CD4-positive, alpha-beta T cell treated with Interleukin-2 at 100 ng/mL for 4 hours (primary cell): Measurements from ENCODE around the gene WHRN.

Source experiments
- DNase-seq: peaks from one replicate; pipeline ENCODE4 v3.0.0-alpha.2; 2020; ENCODE audit warnings: low spot score

WHRN gene

GRCh38 chr9:114378016-114378415 is 127.3 kb downstream of the WHRN start:
- no peak for DNase-seq

GRCh38 chr9:114376586-114377445 is 128.5 kb downstream of the WHRN start:
- DNase-seq: no peak

GRCh38 chr9:114375386-114376175 is 129.7 kb downstream of the WHRN start:
- DNase-seq: no peak

- DNase-seq: no peak
Measured at GRCh38 chr9:114374936-114375335, 130.3 kb downstream of the WHRN start.

DNA sequence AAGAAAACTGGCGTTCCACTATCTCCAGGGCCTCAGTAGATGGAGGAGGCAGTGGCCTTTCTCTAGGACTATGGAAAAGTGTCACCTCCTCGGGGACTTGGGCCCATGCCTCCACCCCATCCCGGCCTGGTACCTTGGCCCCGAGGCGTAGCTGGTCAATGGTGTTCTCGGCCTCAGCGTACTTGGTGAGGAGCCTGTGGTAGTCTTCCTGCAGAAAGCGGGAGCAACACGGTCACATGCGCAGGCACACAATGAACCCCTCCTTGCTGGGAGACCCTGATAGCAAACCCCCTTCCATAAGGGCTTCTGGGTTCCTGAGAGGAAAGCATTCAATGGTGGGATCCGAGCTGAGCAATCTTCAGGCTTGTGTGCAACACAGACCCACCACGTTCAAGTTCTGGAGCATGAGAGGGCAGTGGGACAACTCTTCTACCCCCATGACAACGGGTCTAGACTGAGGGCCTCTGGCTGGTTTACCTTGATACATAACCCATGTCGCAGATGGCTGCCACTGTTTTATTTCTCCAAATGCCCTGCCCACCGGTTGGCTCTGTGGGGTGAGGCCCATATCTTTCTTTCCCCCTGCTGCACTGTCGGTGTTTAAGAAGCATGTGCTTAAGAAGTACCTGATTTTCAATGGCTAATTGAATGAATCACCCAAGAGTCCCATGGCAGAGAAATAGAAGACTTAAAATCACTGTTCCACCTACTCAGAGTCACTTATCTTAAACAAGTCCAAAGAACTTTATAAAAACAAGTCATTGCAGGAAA is 131.1 kb downstream of the WHRN start:
- no peak for DNase-seq

GRCh38 chr9:114372921-114373448 is 132.3 kb downstream of the WHRN start:
- peak; percentile 80 for DNase-seq

DNA sequence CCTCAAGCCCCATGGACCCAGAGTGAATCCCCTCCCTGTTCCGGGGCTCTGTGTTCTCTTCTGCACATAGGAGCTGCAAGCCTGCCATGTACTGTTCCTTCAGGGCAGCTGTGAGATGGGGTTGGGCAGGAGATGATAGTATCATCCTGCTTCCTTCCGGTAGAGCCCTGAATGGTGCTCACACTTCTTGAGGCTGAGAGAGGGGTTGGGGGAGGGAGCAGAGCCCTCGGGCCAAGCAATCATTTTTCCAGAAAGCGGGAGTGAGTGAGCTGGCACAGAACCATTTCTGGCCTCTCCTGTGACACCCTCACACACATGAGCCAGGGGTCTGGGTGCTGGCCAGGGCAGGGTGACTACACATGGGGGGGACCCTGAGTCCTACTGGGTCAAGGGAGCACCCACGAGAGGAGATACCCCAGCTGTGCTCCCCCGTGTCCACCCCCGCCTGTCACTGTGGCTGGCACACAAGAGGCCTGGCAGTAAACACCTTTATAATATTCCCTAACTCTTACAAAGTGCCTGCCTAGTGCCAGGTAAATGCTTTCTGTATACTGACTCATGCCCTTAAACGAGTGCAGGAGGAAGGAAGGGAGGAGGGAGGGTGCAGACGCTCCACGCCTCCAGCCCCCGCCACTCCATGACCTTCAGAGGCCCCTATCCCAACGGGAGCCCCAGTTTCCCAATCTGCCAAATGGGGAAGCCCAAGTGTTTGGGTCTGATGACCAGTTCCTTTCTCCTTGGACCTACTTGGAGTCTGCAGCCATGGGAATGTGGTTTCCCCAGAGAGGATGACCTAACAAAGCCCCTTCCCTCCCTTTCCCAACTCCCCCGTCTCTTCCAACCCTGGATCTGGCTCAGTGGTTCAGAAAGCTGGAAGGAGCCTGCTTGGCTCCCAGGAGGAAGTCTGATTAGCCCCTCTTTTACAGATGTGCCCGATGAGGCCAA is 133.0 kb downstream of the WHRN start:
- peak; percentile 61 for DNase-seq

DNA sequence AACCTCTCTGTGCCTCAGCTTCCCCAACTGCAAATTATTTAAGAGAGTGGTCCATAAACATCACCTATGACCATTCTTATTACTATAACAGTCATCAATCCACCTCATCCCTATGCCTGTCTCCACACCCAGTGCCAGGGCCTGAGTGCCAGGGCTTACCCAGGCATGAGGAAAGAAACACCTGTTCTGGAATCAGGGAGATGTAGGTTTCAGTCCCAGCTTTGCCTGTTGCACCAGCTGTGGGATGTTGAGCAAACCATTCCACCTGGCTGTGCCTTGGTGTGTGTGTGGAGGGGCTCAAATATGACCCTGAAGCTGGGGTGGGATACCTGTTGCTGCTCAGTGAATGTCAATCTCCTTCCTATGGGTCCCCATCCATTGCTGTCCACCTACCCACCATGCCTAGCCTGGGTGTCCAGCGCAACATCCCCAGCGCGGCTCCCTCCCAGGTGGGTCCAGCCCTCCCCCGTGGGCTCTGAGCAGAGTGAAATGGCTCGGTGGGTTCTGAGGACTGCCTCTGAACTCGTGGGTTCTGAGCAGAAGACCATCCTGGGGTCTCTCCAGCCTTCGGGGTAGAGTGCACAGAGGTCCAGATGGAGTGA is 133.8 kb downstream of the WHRN start:
- DNase-seq: no peak

DNA sequence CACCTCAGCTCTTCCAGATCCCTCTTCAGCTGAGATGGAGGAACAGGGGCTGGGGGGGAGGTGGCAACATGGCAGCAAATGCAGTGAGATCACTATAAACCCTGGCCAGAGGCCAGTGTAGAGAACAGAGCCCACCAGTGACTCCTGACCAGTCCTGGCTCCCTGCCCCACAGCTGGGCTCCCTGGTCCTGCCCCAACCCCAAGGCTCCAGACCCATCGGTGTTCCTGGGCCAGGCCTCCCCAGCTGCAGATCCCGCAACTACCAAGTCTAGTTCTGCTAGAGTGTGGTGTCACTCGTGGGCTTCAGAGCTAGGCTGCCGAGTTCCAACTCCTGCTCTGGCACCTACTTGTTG is 134.3 kb downstream of the WHRN start:
- DNase-seq: no peak

- DNase-seq: no peak
Measured at GRCh38 chr9:114370251-114370967, 134.9 kb downstream of the WHRN start.

DNA sequence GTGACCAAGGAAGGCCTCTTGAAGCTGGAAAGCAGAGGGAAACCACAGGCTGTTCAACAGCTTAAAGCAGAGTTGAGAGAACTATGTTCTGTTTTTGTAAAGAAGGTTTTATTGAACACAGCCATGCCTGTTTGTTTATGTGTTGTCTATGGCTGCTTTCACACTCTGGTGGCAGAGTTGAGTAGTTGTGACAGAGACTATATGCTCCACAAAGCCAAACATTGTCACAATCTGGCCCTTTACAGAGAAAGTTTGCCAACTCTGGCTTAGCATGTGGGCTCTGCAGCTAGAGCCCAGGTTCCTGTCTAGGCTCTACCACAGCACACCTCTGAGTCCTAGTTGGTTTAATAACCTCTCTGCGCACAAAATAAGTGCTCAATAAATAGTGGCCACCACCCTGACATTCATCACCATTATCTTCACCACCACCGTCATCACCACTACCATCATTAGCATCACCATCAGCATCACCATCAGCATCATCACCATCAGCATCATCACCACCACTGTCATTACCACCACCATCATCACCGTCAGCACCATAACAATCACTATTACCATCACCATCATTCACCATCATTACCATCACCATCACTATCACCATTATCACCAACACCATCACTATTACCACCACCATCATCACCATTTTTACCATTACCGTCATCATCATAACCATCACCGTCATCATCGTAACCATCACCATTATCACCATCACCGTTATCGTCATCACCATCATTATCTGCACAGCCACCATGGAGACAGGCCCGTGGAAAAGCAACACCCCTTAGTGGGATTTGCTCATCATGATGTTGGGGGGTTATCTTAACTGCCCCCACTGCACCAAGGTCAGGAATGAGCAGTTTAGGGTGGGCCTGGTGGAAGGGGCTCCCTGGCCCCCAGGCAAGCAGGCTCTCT is 135.8 kb downstream of the WHRN start:
- no peak for DNase-seq

GRCh38 chr9:114367772-114368569 is 137.3 kb downstream of the WHRN start:
- DNase-seq: no peak

DNA sequence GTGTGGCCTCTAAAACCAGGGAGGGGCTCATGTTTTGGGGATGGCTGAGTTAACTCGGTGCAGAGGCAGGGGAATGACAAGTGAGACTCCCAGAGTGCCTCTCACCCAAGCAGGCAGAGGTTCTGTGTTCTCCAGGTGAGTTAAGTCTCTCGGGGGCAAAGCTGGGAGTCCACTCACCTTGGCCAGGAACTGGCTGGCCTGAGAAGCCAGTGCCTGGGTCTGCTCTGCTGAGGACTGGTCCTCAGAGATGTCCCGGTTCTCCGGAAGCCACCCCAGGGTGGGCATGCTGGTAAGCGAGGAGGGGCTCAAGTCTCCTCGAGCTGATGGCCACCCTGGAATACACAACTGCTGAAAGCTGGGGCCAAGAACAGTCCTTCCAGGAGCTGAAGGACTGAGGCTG is 137.9 kb downstream of the WHRN start:
- no peak for DNase-seq

GRCh38 chr9:114366334-114367128 is 138.7 kb downstream of the WHRN start:
- DNase-seq: peak; percentile 52

- DNase-seq: no peak
Measured at GRCh38 chr9:114365194-114365593, 140.1 kb downstream of the WHRN start.

DNA sequence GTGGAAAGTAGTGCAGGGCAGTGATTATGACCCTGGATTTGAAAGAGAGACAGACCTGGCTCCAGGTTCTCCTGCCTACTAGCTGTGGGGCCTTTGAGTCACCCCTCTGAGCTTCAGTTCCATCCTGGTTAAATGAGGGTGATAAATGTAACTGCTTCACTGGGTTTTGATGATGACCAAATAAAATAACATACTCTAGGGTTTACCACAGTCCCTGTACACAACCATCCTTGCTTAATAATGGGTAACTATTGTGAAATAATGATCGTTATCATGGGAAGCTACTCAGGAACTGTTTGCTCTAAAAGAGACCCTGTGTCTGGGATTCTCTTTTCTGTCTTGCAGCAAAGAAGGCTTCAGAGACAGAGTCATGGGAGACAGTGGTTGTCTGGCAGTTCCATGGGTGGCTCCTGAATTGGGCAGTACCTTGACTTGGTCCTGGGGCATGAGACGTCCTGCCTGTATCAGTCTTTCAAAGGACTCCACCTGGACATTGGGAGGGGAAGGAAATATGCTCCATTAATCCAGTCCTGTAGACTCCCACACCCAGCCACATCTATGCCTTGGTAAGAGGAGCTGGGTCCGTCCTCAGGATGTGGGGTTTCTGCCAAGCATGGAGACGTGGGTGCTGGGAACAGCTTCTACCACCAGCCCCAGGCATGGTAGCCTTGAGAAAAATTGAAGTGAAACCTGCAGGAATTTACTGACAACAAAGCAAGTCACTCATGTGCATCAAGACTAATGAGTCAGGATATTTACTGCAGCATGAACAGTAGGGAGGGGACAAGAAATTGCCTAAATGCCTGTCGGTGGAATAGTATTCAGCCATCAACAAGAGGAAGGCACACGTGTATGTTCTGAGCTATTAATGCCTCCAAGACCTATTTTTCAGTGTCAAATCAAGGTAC is 140.9 kb downstream of the WHRN start:
- DNase-seq: no peak
